ENCODE results near the gene DGAT2. TPM values are rescaled to one million over a fixed set of nuclear protein-coding genes. Genes with fewer than 3 reads are reported as not detected.

The DGAT2 gene
- total RNA-seq, 1 experiment from 2014 or later, result 10.3 TPM

DNA sequence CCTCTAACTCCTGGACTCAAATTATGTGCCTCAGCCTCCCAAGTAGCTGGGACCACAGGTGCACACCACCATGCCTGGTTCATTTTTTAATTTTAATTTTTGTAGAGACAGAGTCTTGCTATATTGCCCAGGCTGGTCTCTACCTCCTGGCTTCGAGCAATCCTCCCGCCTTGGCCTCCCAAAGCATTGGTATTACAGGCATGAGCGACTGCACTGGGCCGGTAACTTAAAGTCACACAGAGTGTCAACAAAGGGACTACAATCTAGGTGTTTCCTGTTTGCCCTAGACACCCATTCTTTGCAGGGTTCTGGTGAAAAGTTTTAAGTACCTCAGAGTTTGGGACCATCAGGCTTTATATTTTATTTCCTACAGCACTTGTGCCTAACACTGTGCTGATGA lies 54.8 kb downstream of the DGAT2 start:
- Histone ChIP-seq H3K27me3 (no peaks in the 10 kb centered on the region), H3K9me3 (no peaks in the 10 kb centered on the region)
- DNase-seq, result no peak

DNA sequence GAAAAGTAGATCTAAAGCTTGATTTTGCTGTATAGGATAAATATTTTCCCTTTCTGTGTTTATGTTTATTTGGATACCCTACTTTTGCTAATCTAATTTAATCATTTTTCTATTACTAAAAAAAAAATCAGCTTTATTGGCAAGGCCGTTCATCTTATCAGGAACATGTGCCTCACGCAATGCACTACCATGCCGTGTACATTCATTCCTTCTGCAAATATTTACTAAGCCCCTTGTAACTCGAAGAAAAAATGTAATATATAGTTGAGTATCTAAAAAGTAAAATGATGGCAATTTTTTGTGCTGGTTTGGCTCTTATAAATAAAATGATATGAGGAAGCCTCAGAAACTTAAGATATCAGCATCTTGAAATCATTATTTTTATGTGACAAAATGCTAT lies 55.4 kb downstream of the DGAT2 start:
- H3K4me3 ChIP-seq, result no peak overlapping the region
- no peak for DNase-seq
- no peaks in the 10 kb centered on the region for H3K9me3 ChIP-seq
- no peaks in the 10 kb centered on the region for H3K36me3 ChIP-seq
- H3K27me3 ChIP-seq, result no peaks in the 10 kb centered on the region

More for the DNA sequence above, 54.8 kb downstream of the DGAT2 start:
- Histone ChIP-seq H3K4me3 (no peak overlapping the region), H3K36me3 (no peaks in the 10 kb centered on the region)

DNA sequence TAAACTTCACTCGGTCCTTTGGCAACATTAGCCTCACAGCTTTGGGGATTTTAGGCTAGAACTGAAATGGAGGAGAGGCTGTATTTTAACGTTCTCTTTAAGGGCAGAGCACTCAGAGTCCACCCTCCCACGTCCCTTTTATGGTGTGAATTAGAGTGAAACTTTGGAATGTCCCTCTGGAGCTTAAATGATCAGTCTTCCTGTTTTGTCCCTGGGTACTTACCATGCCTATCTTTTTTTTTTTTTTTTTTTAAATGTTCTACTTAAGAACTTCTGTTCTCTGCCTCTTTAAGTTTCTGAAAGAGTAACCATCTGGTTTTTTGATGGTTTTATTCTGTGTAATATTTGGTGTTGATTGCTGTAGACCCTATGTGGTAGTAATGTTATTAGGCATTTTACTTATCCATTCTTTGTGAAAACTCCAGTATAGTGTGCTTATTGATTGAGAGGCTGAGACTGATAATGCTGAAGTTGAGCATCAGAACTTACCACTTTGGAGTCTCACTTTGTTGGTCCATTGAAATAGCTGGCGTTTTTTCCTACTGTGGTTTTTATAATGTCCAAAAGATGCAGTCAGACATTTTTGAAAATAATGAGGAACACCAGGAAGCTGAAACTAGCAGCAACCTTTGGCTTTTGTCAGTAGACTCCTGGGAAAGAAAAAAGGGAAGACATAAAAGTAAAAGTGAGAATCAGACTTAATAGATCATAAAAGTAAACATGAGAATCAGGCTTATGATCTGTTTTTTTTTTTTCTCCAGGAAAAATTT lies 58.1 kb downstream of the DGAT2 start:
- no peaks in the 10 kb centered on the region for H3K36me3 ChIP-seq
- H3K4me3 ChIP-seq, result no peak overlapping the region
- no peak for DNase-seq
- no peaks in the 10 kb centered on the region for H3K27me3 ChIP-seq
- H3K9me3 ChIP-seq, result no peaks in the 10 kb centered on the region

DNA sequence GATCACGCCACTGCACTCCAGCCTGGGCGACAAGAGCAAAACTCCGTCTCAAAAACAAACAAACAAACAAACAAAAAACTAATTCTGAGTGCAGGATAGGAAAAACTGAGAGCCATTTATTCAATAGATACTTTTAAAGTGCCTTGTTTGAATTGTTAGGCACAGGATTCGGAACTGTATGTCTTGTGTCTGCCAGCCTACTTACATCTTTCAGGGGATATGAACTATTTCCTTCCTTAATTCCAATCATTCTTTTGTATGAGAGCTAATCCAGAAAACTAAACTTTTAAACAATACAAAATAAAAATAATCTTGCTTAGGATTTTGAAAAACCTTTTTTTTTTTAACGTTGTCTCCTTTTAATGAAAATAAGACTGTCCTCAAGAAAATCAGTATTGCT lies 59.0 kb downstream of the DGAT2 start:
- Histone ChIP-seq H3K36me3 (no peaks in the 10 kb centered on the region), H3K4me3 (no peak overlapping the region)
- no peak for DNase-seq

DNA sequence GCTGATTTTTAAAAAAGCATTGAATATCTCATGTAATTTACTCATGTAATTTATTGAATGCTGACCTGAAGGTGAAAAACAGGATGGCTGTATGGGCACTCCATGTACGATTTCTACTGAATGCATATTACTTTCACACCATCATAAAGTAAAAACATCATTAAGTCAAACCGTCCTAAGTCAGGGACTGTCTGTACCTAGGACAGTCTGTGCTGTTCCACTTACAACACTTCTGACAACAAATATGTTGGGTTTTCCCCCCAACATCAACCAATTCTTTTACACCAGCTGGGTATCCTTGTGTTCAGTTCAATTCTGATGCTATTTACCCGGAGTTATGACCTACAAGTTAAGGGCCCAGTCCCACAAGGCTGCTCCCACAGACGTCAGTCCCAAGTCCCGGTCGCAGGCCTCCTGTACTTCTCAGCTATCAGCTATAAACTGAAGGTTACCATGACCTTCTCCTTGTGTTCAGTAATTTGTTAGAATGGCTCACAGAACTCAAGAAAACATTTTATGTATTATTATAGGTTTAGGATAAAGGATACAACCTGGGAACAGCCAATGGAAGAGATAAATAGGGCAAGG lies 63.4 kb downstream of the DGAT2 start:
- no peaks in the 10 kb centered on the region for H3K36me3 ChIP-seq
- H3K9me3 ChIP-seq, result no peaks in the 10 kb centered on the region

More for the DNA sequence above, 59.0 kb downstream of the DGAT2 start:
- H3K9me3 ChIP-seq, result no peaks in the 10 kb centered on the region
- no peaks in the 10 kb centered on the region for H3K27me3 ChIP-seq

DNA sequence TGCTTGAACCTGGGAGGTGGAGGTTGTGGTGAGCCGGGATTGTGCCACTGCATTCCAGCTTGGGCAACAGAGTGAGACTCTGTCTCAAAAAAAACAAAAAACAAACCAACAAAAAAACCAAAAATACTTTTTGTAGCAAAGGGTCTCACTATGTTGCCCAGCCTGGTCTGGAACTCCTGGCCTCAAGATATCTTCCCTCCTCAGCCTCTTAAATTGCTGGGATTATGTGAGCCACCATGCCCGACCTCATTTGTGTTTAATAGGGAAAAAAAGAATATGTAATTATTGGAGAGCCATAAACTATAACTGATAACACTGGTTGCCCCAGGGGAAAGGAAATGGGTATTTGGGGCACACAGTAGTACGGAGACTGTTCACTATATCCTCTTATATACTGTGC lies 66.2 kb downstream of the DGAT2 start:
- no peak overlapping the region for H3K4me3 ChIP-seq
- no peaks in the 10 kb centered on the region for H3K9me3 ChIP-seq
- no peaks in the 10 kb centered on the region for H3K36me3 ChIP-seq
- no peak for DNase-seq
- no peaks in the 10 kb centered on the region for H3K27me3 ChIP-seq

More for the DNA sequence above, 63.4 kb downstream of the DGAT2 start:
- no peak for DNase-seq
- Histone ChIP-seq H3K27me3 (no peaks in the 10 kb centered on the region), H3K4me3 (no peak overlapping the region)

DNA sequence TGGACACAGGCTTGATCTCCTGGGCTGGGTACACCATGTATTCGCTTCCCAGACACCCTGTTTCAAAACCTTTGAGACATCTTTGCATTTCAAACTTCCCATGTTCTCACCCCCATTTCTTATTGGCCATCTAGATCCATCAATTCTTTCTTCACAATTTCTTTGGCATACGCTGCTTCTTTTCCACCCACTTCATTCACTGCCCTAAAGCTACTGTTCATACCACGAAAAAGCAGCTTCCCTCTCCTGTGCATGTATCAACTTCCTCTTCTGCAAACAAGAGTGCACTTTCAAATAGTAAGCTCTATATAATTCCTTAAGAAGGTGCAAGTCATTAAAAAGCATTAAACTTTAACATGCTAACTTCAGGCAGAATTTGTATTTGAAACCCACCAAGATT lies 67.8 kb downstream of the DGAT2 start:
- H3K9me3 ChIP-seq, result no peaks in the 10 kb centered on the region
- no peak overlapping the region for H3K4me3 ChIP-seq
- DNase-seq, result no peak
- no peaks in the 10 kb centered on the region for H3K36me3 ChIP-seq
- no peaks in the 10 kb centered on the region for H3K27me3 ChIP-seq

DNA sequence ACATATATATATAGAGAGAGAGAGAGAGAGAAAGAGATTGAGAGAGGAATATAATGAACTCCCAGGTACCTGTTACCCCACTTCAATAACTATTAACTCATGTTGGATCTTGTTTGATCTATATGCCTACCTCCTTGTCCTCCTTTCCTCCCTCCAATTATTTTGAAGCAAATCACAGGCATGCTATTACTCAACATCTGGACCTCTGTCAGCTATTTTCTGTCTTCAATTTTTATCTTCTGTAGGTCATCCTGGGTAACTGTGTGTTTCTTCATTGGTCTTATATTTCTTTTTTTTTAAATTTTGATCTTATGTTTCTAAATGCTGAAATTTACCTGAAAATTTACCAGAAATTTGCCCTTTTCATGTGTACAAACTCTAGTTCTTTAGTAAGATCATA lies 71.3 kb downstream of the DGAT2 start:
- H3K9me3 ChIP-seq, result no peaks in the 10 kb centered on the region
- no peak overlapping the region for H3K4me3 ChIP-seq
- DNase-seq, result no peak
- no peaks in the 10 kb centered on the region for H3K36me3 ChIP-seq
- no peaks in the 10 kb centered on the region for H3K27me3 ChIP-seq

DNA sequence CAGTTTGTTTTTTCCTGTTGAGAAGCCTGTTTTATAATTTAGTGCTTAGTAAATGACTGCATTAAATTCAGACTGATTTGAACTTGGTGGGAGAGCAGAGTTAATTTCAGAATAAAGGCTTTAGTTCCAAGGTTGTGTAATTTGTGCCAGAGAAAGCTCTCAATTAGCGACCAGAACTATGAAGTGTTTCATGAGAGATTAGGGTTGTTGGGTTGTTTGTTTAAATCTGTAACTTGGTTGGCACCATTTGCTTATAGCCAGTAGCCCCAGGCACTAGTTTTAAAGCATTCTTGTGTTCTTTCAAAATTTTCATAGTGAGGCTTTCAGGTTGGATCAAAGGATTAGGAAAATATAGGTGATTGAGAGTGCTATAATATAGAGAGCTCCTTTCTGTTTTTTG lies 71.9 kb downstream of the DGAT2 start:
- Histone ChIP-seq H3K9me3 (no peaks in the 10 kb centered on the region), H3K36me3 (no peaks in the 10 kb centered on the region), H3K4me3 (no peak overlapping the region), H3K27me3 (no peaks in the 10 kb centered on the region)
- DNase-seq, result no peak

DNA sequence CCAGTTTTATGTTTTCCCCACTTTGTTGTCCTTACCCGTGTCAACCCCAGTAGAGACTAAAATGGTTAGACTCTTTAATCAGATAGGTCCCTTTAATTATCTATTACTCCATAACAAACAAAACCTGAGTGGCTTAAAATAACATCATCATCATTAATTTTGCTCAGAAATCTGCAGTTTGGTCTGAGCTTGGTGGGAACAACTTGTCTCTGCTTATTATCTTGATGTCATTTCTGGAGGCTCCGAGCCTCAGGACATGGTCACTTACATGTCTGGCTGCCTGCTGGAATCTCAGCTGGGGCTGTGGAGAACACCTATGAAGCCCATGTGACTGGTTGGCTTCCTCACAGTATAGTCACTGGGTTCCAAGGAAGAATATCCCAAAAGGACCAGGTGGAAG lies 73.2 kb downstream of the DGAT2 start:
- Histone ChIP-seq H3K36me3 (no peaks in the 10 kb centered on the region), H3K9me3 (no peaks in the 10 kb centered on the region), H3K4me3 (no peak overlapping the region), H3K27me3 (no peaks in the 10 kb centered on the region)
- DNase-seq, result no peak

DNA sequence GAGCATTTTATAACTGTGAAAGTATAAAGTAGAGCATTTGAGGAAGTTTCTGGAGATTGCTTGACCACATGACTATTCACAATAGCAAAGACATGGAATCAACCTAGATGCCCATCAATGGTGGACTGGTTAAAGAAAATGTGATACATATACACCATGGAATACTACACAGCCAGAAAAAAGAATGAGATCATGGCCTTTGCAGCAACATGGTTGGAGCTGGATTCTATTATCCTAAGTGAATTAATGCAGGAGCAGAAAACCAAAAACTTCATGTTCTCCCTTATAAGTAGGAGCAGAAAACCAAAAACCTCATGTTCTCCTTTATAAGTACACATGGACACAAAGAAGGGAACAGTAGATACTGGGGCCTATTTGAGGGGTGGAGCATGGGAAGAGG lies 76.7 kb downstream of the DGAT2 start:
- Histone ChIP-seq H3K27me3 (no peaks in the 10 kb centered on the region), H3K9me3 (no peaks in the 10 kb centered on the region), H3K4me3 (no peak overlapping the region), H3K36me3 (no peaks in the 10 kb centered on the region)
- DNase-seq, result no peak

DNA sequence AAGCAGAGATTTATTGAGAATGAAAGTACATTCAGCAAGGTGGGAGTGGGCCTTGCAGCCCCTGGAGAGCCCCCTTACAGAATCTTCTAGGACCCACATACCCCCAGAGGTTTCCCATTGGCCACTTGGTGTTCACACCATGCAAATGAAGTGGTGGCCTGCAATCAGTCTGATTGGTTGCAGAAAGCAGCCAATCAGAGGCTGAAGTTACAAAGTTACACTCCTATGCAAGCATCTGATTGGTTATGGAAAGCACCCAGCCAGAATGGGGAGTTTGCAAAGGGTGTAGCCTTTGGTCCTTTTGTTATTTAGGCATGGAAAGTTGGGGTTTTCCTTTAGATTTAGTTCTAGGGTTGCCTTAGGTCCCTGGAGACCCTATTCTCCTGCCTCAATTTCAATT lies 81.3 kb downstream of the DGAT2 start:
- Histone ChIP-seq H3K4me3 (no peak overlapping the region), H3K36me3 (no peaks in the 10 kb centered on the region), H3K27me3 (no peaks in the 10 kb centered on the region), H3K9me3 (no peaks in the 10 kb centered on the region)
- DNase-seq, result no peak

DNA sequence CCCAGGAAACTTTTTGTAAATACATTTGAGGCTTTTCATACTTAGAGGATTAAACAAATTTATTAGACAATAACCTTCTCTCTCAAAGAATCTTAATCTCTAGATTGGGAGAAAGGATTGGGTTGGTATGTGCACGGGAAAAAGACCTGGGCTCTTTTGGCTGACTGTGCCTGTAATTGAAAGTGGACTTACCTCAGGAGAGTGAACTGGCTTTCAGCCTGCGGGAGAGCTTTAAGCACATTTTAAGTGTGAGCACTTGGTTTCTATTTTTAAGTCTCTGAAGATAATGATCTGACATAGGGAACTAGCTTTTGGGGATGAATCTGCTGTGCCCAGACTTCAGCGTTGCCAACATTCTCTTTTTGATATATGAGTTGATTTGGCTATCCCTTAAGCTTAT lies 82.2 kb downstream of the DGAT2 start:
- H3K27me3 ChIP-seq, result no peaks in the 10 kb centered on the region
- H3K36me3 ChIP-seq, result no peaks in the 10 kb centered on the region
- no peak for DNase-seq
- no peak overlapping the region for H3K4me3 ChIP-seq
- H3K9me3 ChIP-seq, result no peaks in the 10 kb centered on the region

Other genes starting within 250 kb of the DGAT2 start
- gene GDPD5, start 242.8 kb upstream of the DGAT2 start, total RNA-seq (2014; rRNA removed; shearing (Covaris generic); ENCODE audit: low replicate concordance), result 15.2 and 16.2 TPM in 2 replicates
- gene SERPINH1, start 206.5 kb upstream of the DGAT2 start, total RNA-seq (2014; rRNA removed; shearing (Covaris generic); ENCODE audit: low replicate concordance), result 1,157 and 1,275 TPM in 2 replicates
- gene MAP6, start 99.7 kb upstream of the DGAT2 start, total RNA-seq (2014; rRNA removed; shearing (Covaris generic); ENCODE audit: low replicate concordance), result not detected in 2 replicates
- gene MOGAT2, start 50.9 kb upstream of the DGAT2 start, total RNA-seq (2014; rRNA removed; shearing (Covaris generic); ENCODE audit: low replicate concordance), result not detected in 2 replicates
- 6.9 and 14.5 TPM in 2 replicates for gene UVRAG, start 46.4 kb downstream of the DGAT2 start, total RNA-seq (2014; rRNA removed; shearing (Covaris generic); ENCODE audit: low replicate concordance)